Right renal cortex interstitium (tissue), 3 donors: ENCODE data around the gene RNU11. TPM values are rescaled to one million over a fixed set of nuclear protein-coding genes. Genes with fewer than 3 reads are reported as not detected.
"Not testable (repeated sequence)": the region's sequence is repeated elsewhere in the genome, so short reads cannot be mapped to it uniquely, and the experiment has no call there.

Experiments used
- DNase-seq, 3 donors: peaks; one replicate each; pipeline ENCODE4 v3.0.0-alpha.2; 2013; ENCODE audit warnings: low read depth in 3 of 3, low spot score in 2 of 3
- polyA plus RNA-seq, 3 donors: library from polyadenylated mRNA; unstranded; fragments of 120-200 nt; gene quantifications; one replicate each; pipeline ENCODE4 v1.2.1, GENCODE V29; 2013; ENCODE audit not compliant: insufficient read length in 3 of 3

Gene RNU11
- polyA plus RNA-seq, 3 donors, result not detected

- DNase-seq, result no peak
Measured at GRCh38 chr1:28656335-28656734, 7.9 kb downstream of the RNU11 start.

- DNase-seq, result no peak
Measured at GRCh38 chr1:28663871-28664470, 15.6 kb downstream of the RNU11 start.

- no peak for DNase-seq
Measured at GRCh38 chr1:28666806-28667205, 18.4 kb downstream of the RNU11 start.

- DNase-seq, result peak; percentile 63 to 68 (median 64)
Measured at GRCh38 chr1:28668191-28668955, 20.0 kb downstream of the RNU11 start, which contains the start of gene GMEB1. Gene GMEB1 (plus strand): TSS chr1:28668784. CDS start chr1:28683613, 14,829 bp downstream.

- peak; percentile 29 to 49 (median 39) for DNase-seq
Measured at GRCh38 chr1:28668956-28669723, 20.7 kb downstream of the RNU11 start.

GRCh38 chr1:28671254-28671780 lies 22.9 kb downstream of the RNU11 start:
- DNase-seq, result no peak

GRCh38 chr1:28672971-28673370 lies 24.6 kb downstream of the RNU11 start:
- DNase-seq, result not testable (repeated sequence)

GRCh38 chr1:28675924-28676257 lies 27.5 kb downstream of the RNU11 start:
- DNase-seq, result no peak

- no peak for DNase-seq
Measured at GRCh38 chr1:28680151-28680550, 31.8 kb downstream of the RNU11 start.

- DNase-seq, result no peak
Measured at GRCh38 chr1:28682840-28683239, 34.4 kb downstream of the RNU11 start.

- DNase-seq, result no peak
Measured at GRCh38 chr1:28684937-28685336, 36.5 kb downstream of the RNU11 start.

GRCh38 chr1:28691627-28692026 lies 43.2 kb downstream of the RNU11 start:
- not testable (repeated sequence) for DNase-seq

Other genes starting within 250 kb of the RNU11 start
- gene RCC1, start 142.6 kb upstream of the RNU11 start, polyA plus RNA-seq, result 10 to 100 TPM; 31.7 to 35.8 (median 34.2) TPM
- gene TRNAU1AP, start 95.5 kb upstream of the RNU11 start, polyA plus RNA-seq, result 10 to 100 TPM; 21.7 to 23.3 (median 22.8) TPM
- 1 to 10 TPM; 2.3 to 2.6 (median 2.5) TPM for gene RAB42, start 56.3 kb upstream of the RNU11 start, polyA plus RNA-seq
- gene TAF12, start 5.5 kb upstream of the RNU11 start, polyA plus RNA-seq, result 10 to 100 TPM; 33.3 to 35.6 (median 33.4) TPM
- gene GMEB1, start 20.2 kb downstream of the RNU11 start, polyA plus RNA-seq, result 10 to 100 TPM; 17.1 to 19.1 (median 19.0) TPM
- 100 to 1,000 TPM in 2 of 3 donors, 10 to 100 TPM in 1; 99.4 to 104 (median 104) TPM for gene YTHDF2, start 88.3 kb downstream of the RNU11 start, polyA plus RNA-seq
- under 1 TPM; 0.26 to 0.33 (median 0.33) TPM for gene OPRD1, start 163.6 kb downstream of the RNU11 start, polyA plus RNA-seq